Measurements from ENCODE around the gene MARCHF6. TPM values are rescaled to one million over a fixed set of nuclear protein-coding genes. Genes with fewer than 3 reads are reported as not detected.
A peak's percentile ranks its signal among the peaks of the same experiment; 100 is the strongest.

The MARCHF6 gene
- total and polyA plus RNA-seq, 9 of the 15 experiments (the other 6 are each of a cell fraction or from before 2014, with no cell fraction given), result 74.1 to 456 (median 116) TPM

- peak; percentile 75; the same call in 1 of the 2 replicates for TF ChIP-seq MITF (IDR thresholded peaks at IDR 0.05)
- peak; percentile 82; the same call in 1 of the 2 replicates for TF ChIP-seq TEAD2 (tag; IDR thresholded peaks at IDR 0.05)
- no peak for TF ChIP-seq BMI1 (IDR thresholded peaks at IDR 0.05; ENCODE audit: low read length)
- TF ChIP-seq PHTF2 (CRISPR knock-in tag; IDR thresholded peaks at IDR 0.05), result peak; percentile 87; the same call in 1 of the 2 replicates
- no peak for TF ChIP-seq POLR2B (IDR thresholded peaks at IDR 0.05; ENCODE audit: low read depth, partially characterized antibody)
- no peak for TF ChIP-seq KLF10 (CRISPR knock-in tag; IDR thresholded peaks at IDR 0.05)
- no peak for TF ChIP-seq ZNF655 (CRISPR knock-in tag; IDR thresholded peaks at IDR 0.05)
- TF ChIP-seq CXXC5 (CRISPR knock-in tag; IDR thresholded peaks at IDR 0.05), result peak; percentile 91
- TF ChIP-seq NRF1 (conservative IDR thresholded peaks at IDR 0.05 in 1 of 2, IDR thresholded peaks at IDR 0.05 in 1 of 2), result 0 out of 4 replicates have a peak, but pooled peaks of 1 of the 2 experiments have one; percentile 9
- TF ChIP-seq RHOXF2B (CRISPR knock-in tag; conservative IDR thresholded peaks at IDR 0.05), result no peak; the same call in 1 of the 2 replicates
- no peak for TF ChIP-seq ZNF3 (CRISPR knock-in tag; IDR thresholded peaks at IDR 0.05)
- TF ChIP-seq MXI1 (IDR thresholded peaks at IDR 0.05; ENCODE audit: low read depth, low read length), result 0 out of 2 replicates have a peak, but pooled peaks have one; percentile 18
- peak; percentile 82 for TF ChIP-seq SOX6 (IDR thresholded peaks at IDR 0.05)
- no peak; the same call in 1 of the 2 replicates for TF ChIP-seq LEF1 (IDR thresholded peaks at IDR 0.05)
- TF ChIP-seq ZBTB40 (IDR thresholded peaks at IDR 0.05), result peak; percentile 14; the same call in 1 of the 2 replicates
- no peak for TF ChIP-seq ZBTB40 (CRISPR knock-in tag; IDR thresholded peaks at IDR 0.05)
- TF ChIP-seq KLF13 (tag; IDR thresholded peaks at IDR 0.05; ENCODE audit: borderline replicate concordance, low read depth), result peak; percentile 72; the same call in 1 of the 2 replicates
- TF ChIP-seq ZNF76 (CRISPR knock-in tag; IDR thresholded peaks at IDR 0.05; ENCODE audit: borderline replicate concordance), result peak; percentile 95
- peak; percentile 88 for TF ChIP-seq ARID1B (IDR thresholded peaks at IDR 0.05)
Observed at GRCh38 chr5:10303699-10304170, 49.8 kb upstream of the MARCHF6 start (continued).
